Measurements from ENCODE around the gene ZNF699.
A peak's percentile ranks its signal among the peaks of the same experiment; 100 is the strongest.

ZNF699 gene

DNA sequence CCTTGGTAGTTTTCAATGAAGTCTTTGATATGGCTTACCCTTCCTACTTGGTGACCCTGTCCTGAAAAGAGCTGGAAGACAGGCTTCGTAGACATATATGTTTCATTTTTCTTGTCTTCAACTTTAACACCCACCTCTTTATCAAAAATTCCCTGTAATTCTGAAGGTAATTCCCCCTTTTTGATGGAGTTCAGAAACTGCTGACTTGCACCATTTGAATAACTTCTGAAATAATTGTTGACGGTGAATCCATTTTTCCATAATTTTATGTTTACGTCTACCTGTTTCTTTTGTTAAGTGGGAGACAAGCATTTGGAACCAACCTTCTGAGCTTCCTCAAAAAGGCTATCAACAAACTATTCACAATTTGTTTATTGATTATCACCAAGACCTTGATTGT is 38.6 kb upstream of the ZNF699 start:
- no peak overlapping the region for H3K4me2 ChIP-seq (ENCODE audit: low read length)
- H3K4me1 ChIP-seq: no peaks in the 10 kb centered on the region
- H3K79me2 ChIP-seq: no peaks in the 10 kb centered on the region
- peaks cover 19% of the 10 kb centered on the region for H3K36me3 ChIP-seq (ENCODE audit: control insufficient read depth, insufficient read depth, low read length)
- no peak overlapping the region for H2AFZ ChIP-seq
- no peaks in the 10 kb centered on the region for H3K27me3 ChIP-seq (ENCODE audit: control insufficient read depth, insufficient read depth, low read length)
- no peak overlapping the region for H3K4me3 ChIP-seq (ENCODE audit: low read depth, low read length)
- H3K27ac ChIP-seq: no peak overlapping the region
- H3K9ac ChIP-seq: no peak overlapping the region
- H3K9me3 ChIP-seq (ENCODE audit: control insufficient read depth, low read length): peaks cover 28% of the 10 kb centered on the region
- TF ChIP-seq, protein P1, sequence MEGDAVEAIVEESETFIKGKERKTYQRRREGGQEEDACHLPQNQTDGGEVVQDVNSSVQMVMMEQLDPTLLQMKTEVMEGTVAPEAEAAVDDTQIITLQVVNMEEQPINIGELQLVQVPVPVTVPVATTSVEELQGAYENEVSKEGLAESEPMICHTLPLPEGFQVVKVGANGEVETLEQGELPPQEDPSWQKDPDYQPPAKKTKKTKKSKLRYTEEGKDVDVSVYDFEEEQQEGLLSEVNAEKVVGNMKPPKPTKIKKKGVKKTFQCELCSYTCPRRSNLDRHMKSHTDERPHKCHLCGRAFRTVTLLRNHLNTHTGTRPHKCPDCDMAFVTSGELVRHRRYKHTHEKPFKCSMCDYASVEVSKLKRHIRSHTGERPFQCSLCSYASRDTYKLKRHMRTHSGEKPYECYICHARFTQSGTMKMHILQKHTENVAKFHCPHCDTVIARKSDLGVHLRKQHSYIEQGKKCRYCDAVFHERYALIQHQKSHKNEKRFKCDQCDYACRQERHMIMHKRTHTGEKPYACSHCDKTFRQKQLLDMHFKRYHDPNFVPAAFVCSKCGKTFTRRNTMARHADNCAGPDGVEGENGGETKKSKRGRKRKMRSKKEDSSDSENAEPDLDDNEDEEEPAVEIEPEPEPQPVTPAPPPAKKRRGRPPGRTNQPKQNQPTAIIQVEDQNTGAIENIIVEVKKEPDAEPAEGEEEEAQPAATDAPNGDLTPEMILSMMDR (IDR thresholded peaks at IDR 0.05): no peak

DNA sequence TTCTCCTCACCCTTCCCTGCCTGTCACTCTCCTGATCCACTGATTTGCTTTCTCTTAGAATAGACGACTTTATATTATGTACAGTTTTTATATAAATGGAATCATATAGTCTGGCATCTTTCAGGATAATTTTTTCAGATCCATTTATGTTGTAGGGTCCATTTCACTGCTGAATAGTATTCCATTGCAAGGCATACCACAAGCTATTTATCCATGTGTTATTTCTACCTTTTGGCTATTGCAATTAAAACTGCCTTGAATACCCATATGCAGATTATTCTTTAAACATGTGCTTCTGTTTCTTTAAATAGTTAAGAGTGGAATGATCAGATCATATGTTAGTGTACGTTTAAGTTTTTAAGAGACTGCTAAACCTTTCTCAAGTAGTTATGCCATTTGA is 35.4 kb upstream of the ZNF699 start:
- peaks cover 44% of the 10 kb centered on the region for H3K36me3 ChIP-seq (ENCODE audit: control insufficient read depth, insufficient read depth, low read length)
- peaks cover 53% of the 10 kb centered on the region for H3K9me3 ChIP-seq (ENCODE audit: control insufficient read depth, low read length)
- no peak overlapping the region for H3K4me3 ChIP-seq (ENCODE audit: low read depth, low read length)

DNA sequence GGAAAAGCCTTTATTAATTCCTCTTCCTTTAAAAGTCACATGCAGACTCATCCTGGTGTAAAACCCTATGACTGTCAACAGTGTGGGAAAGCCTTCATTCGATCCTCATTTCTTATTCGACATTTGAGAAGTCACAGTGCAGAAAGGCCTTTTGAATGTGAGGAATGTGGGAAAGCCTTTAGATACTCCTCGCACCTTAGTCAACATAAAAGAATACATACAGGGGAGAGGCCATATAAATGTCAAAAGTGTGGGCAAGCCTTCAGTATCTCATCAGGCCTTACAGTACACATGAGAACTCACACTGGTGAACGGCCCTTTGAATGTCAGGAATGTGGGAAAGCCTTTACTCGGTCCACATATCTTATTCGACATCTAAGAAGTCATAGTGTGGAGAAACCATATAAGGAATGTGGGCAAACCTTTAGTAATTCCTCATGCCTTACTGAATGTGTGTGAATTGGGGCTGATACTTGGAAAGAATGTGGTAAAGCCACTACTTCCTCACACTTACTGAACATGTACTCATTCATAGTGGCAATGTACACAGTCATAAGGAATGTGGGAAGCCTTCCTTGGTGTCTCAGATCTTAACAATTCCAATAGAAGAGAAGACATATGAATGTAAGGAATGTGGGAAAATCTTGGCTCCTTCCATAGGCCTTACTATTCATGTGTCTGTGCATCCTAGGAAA is 33.1 kb upstream of the ZNF699 start:
- TF ChIP-seq, protein P1 (IDR thresholded peaks at IDR 0.05): no peak
- Histone ChIP-seq H3K9ac (no peak overlapping the region), H3K9me3 (ENCODE audit: control insufficient read depth, low read length) (peaks cover 49% of the 10 kb centered on the region), H3K27ac (no peak overlapping the region), H3K27me3 (ENCODE audit: control insufficient read depth, insufficient read depth, low read length) (no peaks in the 10 kb centered on the region), H3K36me3 (ENCODE audit: control insufficient read depth, insufficient read depth, low read length) (peaks cover 45% of the 10 kb centered on the region), H3K4me1 (no peaks in the 10 kb centered on the region), H2AFZ (no peak overlapping the region), H3K4me2 (ENCODE audit: low read length) (no peak overlapping the region), H3K79me2 (no peaks in the 10 kb centered on the region), H3K4me3 (ENCODE audit: low read depth, low read length) (no peak overlapping the region)

More for the DNA sequence above, 35.4 kb upstream of the ZNF699 start:
- no peak overlapping the region for H3K4me2 ChIP-seq (ENCODE audit: low read length)
- no peaks in the 10 kb centered on the region for H3K4me1 ChIP-seq
- H2AFZ ChIP-seq: no peak overlapping the region
- no peak overlapping the region for H3K9ac ChIP-seq
- H3K79me2 ChIP-seq: no peaks in the 10 kb centered on the region
- no peaks in the 10 kb centered on the region for H3K27me3 ChIP-seq (ENCODE audit: control insufficient read depth, insufficient read depth, low read length)
- H3K27ac ChIP-seq: no peak overlapping the region
- TF ChIP-seq, protein P1 (IDR thresholded peaks at IDR 0.05): no peak

DNA sequence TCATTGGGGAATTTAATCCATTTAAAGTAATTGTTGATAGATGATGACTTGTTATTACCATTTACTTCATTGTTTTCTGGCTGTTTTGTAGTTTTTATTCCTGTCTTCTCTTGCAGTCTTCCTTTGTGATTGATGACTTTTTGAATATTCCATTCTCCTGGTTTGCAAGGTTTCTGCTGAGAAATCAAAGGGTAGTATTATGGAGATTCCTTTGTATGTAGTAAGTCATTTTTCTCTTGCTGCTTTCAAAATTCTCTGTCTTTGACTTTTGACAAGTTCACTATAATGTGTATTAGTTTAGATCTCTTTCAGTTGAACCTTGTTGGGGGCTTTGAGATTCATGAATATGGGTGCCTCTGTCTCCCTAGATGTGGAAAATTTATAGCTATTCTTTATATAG is 20.4 kb upstream of the ZNF699 start:
- Histone ChIP-seq H3K9me3 (ENCODE audit: control insufficient read depth, low read length) (peaks cover 4% of the 10 kb centered on the region), H3K27me3 (ENCODE audit: control insufficient read depth, insufficient read depth, low read length) (no peaks in the 10 kb centered on the region), H3K4me1 (no peaks in the 10 kb centered on the region), H3K79me2 (peaks cover 6% of the 10 kb centered on the region), H2AFZ (no peak overlapping the region), H3K9ac (no peak overlapping the region), H3K4me2 (ENCODE audit: low read length) (no peak overlapping the region), H3K36me3 (ENCODE audit: control insufficient read depth, insufficient read depth, low read length) (peaks cover 2% of the 10 kb centered on the region), H3K27ac (no peak overlapping the region), H3K4me3 (ENCODE audit: low read depth, low read length) (no peak overlapping the region)
- TF ChIP-seq, protein P1 (IDR thresholded peaks at IDR 0.05): no peak

DNA sequence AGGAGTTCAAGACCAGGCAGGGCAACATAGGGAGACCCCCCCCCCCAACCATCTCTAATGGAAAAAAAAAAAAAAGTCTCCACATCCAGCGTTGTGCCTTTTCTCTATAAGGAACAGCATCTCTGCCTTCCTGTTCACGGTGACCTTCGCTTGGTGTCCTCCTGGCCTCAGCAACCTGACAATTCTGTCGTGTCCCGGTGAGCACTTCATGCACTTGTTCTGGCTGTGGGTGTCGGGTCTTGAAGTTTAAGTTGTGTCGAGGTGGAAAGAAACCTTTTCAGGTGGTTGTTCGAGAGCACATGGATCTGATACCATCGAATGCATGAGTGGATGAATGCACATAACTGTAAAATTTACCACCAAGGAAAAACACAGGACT is 14.9 kb upstream of the ZNF699 start:
- peaks cover 4% of the 10 kb centered on the region for H3K79me2 ChIP-seq
- H3K36me3 ChIP-seq (ENCODE audit: control insufficient read depth, insufficient read depth, low read length): no peaks in the 10 kb centered on the region
- TF ChIP-seq, protein P1 (IDR thresholded peaks at IDR 0.05): no peak
- peak overlapping the region; percentile 12 for H3K9ac ChIP-seq
- peak overlapping the region; percentile 95 for H3K4me3 ChIP-seq (ENCODE audit: low read depth, low read length)
- no peaks in the 10 kb centered on the region for H3K4me1 ChIP-seq
- H2AFZ ChIP-seq: peak overlapping the region; percentile 98
- H3K27me3 ChIP-seq (ENCODE audit: control insufficient read depth, insufficient read depth, low read length): no peaks in the 10 kb centered on the region
- H3K4me2 ChIP-seq (ENCODE audit: low read length): peak overlapping the region; percentile 85
- H3K9me3 ChIP-seq (ENCODE audit: control insufficient read depth, low read length): no peaks in the 10 kb centered on the region
- H3K27ac ChIP-seq: peak overlapping the region; percentile 84

All from parathyroid adenoma (tissue), 2 donors.